GM06990 (cell line): ENCODE measurements around the gene SLC9B1.
"Not testable (repeated sequence)": the region's sequence is repeated elsewhere in the genome, so short reads cannot be mapped to it uniquely, and the experiment has no call there.

Experiments
- DNase-seq: peaks from one replicate; pipeline ENCODE4 v3.0.0-alpha.2; 2011; ENCODE audit not compliant: insufficient read length; ENCODE audit errors: extremely low read depth
- H3K27me3 ChIP-seq: replicated peaks from 2 replicates; pipeline ENCODE4 v1.6.0; 2011; ENCODE audit warnings: low read length; ENCODE audit not compliant: control insufficient read depth, insufficient read depth
- H3K36me3 ChIP-seq: 2 replicates; pipeline ENCODE4 v1.5.1; 2011; ENCODE audit warnings: low read length; ENCODE audit not compliant: control insufficient read depth, insufficient read depth
- H3K4me3 ChIP-seq: replicated peaks from 2 replicates; pipeline ENCODE4 v1.5.1; 2011; ENCODE audit warnings: low read depth, mild to moderate bottlenecking, control low read depth, low read length
- CTCF ChIP-seq: IDR thresholded peaks from 2 replicates; pipeline ENCODE4 v1.5.1; 2011; ENCODE audit warnings: low read length, control low read depth, mild to moderate bottlenecking, inconsistent platforms; ENCODE audit not compliant: insufficient read depth, poor library complexity, severe bottlenecking

The SLC9B1 gene

GRCh38 chr4:102888570-102888969, 130.9 kb downstream of the SLC9B1 start:
- not testable (repeated sequence) for H3K27me3 ChIP-seq, H3K4me3 ChIP-seq, DNase-seq, H3K36me3 ChIP-seq

- DNase-seq: no peak
- Histone ChIP-seq H3K4me3 (no peak overlapping the region), H3K36me3 (no peaks in the 10 kb centered on the region; the same call in 1 of the 2 replicates), H3K27me3 (no peaks in the 10 kb centered on the region)
- TF ChIP-seq CTCF: no peak
Measured at GRCh38 chr4:102883278-102883677, 136.2 kb downstream of the SLC9B1 start.

- H3K27me3 ChIP-seq: no peaks in the 10 kb centered on the region
- no peak for DNase-seq
- no peak overlapping the region for H3K4me3 ChIP-seq
- peaks cover 5% of the 10 kb centered on the region for H3K36me3 ChIP-seq
- no peak for TF ChIP-seq CTCF
Measured at GRCh38 chr4:102881343-102881742, 138.2 kb downstream of the SLC9B1 start.

- peaks cover 5% of the 10 kb centered on the region for H3K36me3 ChIP-seq
- TF ChIP-seq CTCF: no peak
- DNase-seq: no peak
- no peaks in the 10 kb centered on the region for H3K27me3 ChIP-seq
- no peak overlapping the region for H3K4me3 ChIP-seq
Measured at GRCh38 chr4:102878901-102879300, 140.6 kb downstream of the SLC9B1 start.

GRCh38 chr4:102878349-102878748, 141.2 kb downstream of the SLC9B1 start:
- not testable (repeated sequence) for H3K4me3 ChIP-seq, DNase-seq, H3K36me3 ChIP-seq, H3K27me3 ChIP-seq

GRCh38 chr4:102877477-102878106, 141.9 kb downstream of the SLC9B1 start:
- H3K27me3 ChIP-seq, DNase-seq, H3K4me3 ChIP-seq, H3K36me3 ChIP-seq: not testable (repeated sequence)

GRCh38 chr4:102871772-102872171, 147.7 kb downstream of the SLC9B1 start:
- H3K4me3 ChIP-seq: no peak overlapping the region

More at GRCh38 chr4:102871772-102872171, 147.7 kb downstream of the SLC9B1 start:
- Histone ChIP-seq H3K36me3 (peaks cover 2% of the 10 kb centered on the region; the same call in 1 of the 2 replicates), H3K27me3 (no peaks in the 10 kb centered on the region)
- DNase-seq: no peak
- TF ChIP-seq CTCF: no peak
